ENCODE results near the gene ACSM6. TPM values are rescaled to one million over a fixed set of nuclear protein-coding genes. Genes with fewer than 3 reads are reported as not detected.
"Not testable (repeated sequence)": the region's sequence is repeated elsewhere in the genome, so short reads cannot be mapped to it uniquely, and the experiment has no call there.

The ACSM6 gene
- total RNA-seq, 4 donors from 2014 or later, result not detected

GRCh38 chr10:95234951-95235350 lies 40.9 kb downstream of the ACSM6 start:
- Histone ChIP-seq H3K27me3 (no peaks in the 10 kb centered on the region), H3K4me3 (no peak overlapping the region), H3K9me3 (no peaks in the 10 kb centered on the region), H3K36me3 (peaks cover 0 to 67% (median 27%) of the 10 kb centered on the region in 3 donors), H3K27ac (no peak overlapping the region), H3K4me1 (peaks cover 4 to 25% (median 13%) of the 10 kb centered on the region in 3 donors)
- intact Hi-C loops (cut with DNase I), result no loop called here
- TF ChIP-seq CTCF (IDR thresholded peaks at IDR 0.05) (no peak), POLR2A (IDR thresholded peaks at IDR 0.05) (no peak)
- 91 to 92% methylated on average over 5 of the region's 5 CpGs for WGBS, 2 donors
- no peak for DNase-seq

DNA sequence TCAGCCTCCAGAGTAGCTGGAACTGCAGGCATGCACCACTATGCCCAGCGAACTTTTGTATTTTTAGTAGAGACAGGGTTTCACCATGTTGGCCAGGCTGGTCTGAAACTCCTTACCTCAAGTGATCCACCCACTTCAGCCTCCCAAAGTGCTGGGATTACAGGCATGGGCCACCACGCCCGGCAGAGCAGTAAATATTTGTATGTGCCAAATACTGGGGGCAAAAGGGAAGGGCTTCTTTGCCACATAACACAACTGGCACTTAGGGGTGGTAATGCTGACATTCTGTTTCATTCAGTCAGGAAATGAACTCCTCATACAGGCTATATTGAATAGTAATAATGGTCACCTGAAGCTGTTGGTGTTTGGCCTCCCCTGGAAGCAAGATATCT lies 41.6 kb downstream of the ACSM6 start:
- no peaks in the 10 kb centered on the region for H3K9me3 ChIP-seq
- TF ChIP-seq CTCF (IDR thresholded peaks at IDR 0.05), result no peak
- no peak for TF ChIP-seq POLR2A (IDR thresholded peaks at IDR 0.05)
- intact Hi-C loops (cut with DNase I), result no loop called here

DNA sequence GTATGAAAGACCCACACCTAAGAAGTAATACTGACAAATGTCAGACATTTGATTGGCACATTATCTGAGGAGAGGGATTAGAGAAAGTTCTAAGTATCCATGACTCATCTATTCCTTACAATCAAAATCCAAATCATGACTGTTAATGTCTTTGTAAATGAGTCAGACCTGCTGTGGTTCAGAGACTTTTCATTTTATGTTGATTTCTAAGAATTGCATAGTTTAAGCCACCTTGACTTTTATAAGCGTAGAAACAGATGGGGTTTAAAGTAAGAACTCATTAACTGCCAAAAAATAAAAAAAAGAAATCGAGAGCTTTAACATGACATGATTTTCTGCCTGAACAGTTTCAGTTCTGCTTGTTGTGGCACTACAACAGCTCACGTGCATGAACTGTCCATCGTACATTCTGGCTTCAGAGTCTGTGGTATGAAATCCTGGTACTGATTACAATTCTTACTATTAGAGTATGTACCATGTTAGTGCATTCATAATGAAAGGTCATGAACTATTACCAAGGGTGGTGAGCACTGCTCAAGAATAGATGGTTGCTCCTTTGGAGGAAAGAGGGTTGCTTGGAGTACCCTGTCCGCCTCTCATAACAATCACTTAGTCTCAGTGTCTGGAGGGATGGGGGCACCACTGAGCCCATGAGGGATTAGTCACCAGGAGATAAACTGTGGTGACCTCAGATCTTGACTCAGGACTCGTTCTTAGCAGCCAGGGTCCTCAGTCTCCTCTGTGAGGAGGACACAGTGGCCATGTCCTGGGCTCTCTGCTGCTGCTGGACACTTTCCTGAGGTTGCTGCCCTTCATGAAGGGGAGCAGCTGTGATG lies 42.2 kb downstream of the ACSM6 start:
- TF ChIP-seq POLR2A (IDR thresholded peaks at IDR 0.05) (no peak), CTCF (IDR thresholded peaks at IDR 0.05) (no peak)
- Histone ChIP-seq H3K27ac (peak overlapping the region in 1 of 4 donors; percentile 18), H3K27me3 (no peaks in the 10 kb centered on the region), H3K9me3 (no peaks in the 10 kb centered on the region), H3K4me3 (no peak overlapping the region), H3K36me3 (peaks cover 0 to 80% (median 36%) of the 10 kb centered on the region in 3 donors), H3K4me1 (peaks cover 4 to 15% (median 13%) of the 10 kb centered on the region in 3 donors)
- DNase-seq, result no peak
- 43 to 45% methylated on average over 5 to 6 of the region's 6 CpGs for WGBS, 2 donors
- intact Hi-C loops (cut with DNase I), result no loop called here

More for the DNA sequence above, 41.6 kb downstream of the ACSM6 start:
- no peak for DNase-seq
- 60 to 100% methylated on average over 1 to 2 of the region's 3 CpGs for WGBS, 2 donors
- H3K36me3 ChIP-seq, result peaks cover 0 to 74% (median 34%) of the 10 kb centered on the region in 3 donors
- H3K4me1 ChIP-seq, result peaks cover 4 to 21% (median 13%) of the 10 kb centered on the region in 3 donors
- H3K27me3 ChIP-seq, result no peaks in the 10 kb centered on the region
- H3K4me3 ChIP-seq, result no peak overlapping the region
- H3K27ac ChIP-seq, result peak overlapping the region in 1 of 4 donors; percentile 18

DNA sequence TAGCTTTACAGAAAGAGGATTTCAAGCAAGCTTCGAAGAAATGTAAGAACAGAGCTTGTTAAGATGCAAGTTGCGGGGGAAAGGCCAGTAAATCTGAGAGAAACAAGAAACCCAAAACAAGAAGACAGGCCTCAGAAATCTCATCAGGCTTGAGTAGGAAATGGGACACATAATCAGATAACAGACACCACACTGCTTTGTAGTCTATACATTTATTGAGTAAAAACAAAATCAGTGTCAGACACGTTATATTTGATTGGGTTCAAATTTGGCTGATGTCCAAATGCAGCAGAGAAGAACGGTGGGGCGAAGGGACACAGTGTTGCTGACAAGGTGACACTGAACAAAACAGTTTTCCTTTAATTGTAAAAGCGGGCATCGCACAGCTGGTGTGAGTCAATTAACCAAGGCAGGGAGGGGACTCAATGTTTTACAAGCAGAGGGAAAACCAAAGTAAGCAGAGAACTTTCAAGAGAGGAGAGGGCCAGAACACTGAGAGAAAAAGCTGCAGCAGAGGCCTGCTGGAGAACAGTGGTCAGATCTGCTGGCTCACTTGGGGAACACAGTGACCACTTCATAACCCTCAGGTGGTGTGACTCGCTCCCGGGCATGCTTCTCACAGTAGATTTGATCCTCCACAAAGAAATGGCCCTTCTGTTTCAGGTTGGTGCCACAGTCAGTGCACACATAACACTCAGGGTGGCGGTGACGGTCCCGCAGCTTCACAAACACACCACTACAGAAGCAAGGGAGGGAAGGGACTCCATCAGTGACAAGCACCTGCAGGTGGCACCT lies 43.5 kb downstream of the ACSM6 start:
- Histone ChIP-seq H3K4me1 (peaks cover 4 to 15% (median 13%) of the 10 kb centered on the region in 3 donors), H3K36me3 (peaks cover 0 to 90% (median 39%) of the 10 kb centered on the region in 3 donors), H3K27ac (no peak overlapping the region), H3K9me3 (no peaks in the 10 kb centered on the region), H3K4me3 (no peak overlapping the region), H3K27me3 (no peaks in the 10 kb centered on the region)
- 79 to 92% methylated on average over 12 of the region's 12 CpGs for WGBS, 2 donors
- TF ChIP-seq POLR2A (IDR thresholded peaks at IDR 0.05), result no peak
- TF ChIP-seq CTCF (IDR thresholded peaks at IDR 0.05), result no peak
- DNase-seq, result no peak
- intact Hi-C loops (cut with DNase I), result no loop called here

DNA sequence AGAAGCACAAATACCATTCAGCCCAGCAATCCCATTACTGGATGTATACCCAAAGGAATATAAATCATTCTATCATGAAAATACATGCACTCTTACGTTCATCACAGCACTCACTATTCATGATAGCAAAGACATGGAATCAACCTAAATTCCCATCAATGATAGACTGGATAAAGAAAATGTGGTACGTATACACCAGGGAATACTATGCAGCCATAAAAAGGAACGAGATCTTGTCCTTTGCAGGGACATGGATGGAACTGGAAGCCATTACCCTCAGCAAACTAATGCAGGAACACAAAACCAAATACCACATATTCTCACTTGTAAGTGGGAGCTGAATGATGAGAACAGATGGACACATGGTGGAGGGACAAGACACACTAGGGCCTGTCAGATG lies 46.1 kb downstream of the ACSM6 start:
- H3K4me3 ChIP-seq; intact Hi-C loops (cut with DNase I); H3K27me3 ChIP-seq; H3K9me3 ChIP-seq; DNase-seq; H3K27ac ChIP-seq: not testable (repeated sequence)
- H3K4me1 ChIP-seq, result peaks cover 4 to 25% (median 13%) of the 10 kb centered on the region in 3 donors
- H3K36me3 ChIP-seq, result peaks cover 0 to 90% (median 34%) of the 10 kb centered on the region in 3 donors
- 92 to 93% methylated on average over 3 of the region's 3 CpGs for WGBS, 2 donors
